HEK293 (cell line): ENCODE measurements around the gene CFAP46.

Experiments used
- CTCF ChIA-PET: fragments of 350-600 bp; formaldehyde crosslinking; extraction: SDS; loops from one replicate; lab custom pipeline; 2021; ENCODE audit warnings: antibody characterized with exemption; lab: Yijun Ruan, JAX
- POLR2A ChIA-PET: fragments of 300-600 bp; formaldehyde crosslinking; extraction: SDS; loops from one replicate; lab custom pipeline; 2020; ENCODE audit warnings: antibody characterized with exemption, inconsistent platforms; lab: Yijun Ruan, JAX
- H3K27ac ChIP-seq: fragments of 200-500 bp; sonication (Bioruptor generic); 2 replicates; pipeline ENCODE4 v1.5.1; 2014; ENCODE audit warnings: low read depth, low read length, control low read depth, inconsistent platforms; ENCODE audit errors: extremely low read depth
- H3K36me3 ChIP-seq, 2 experiments: fragments of 200-500 bp in 1 of 2; sonication (Bioruptor generic) in 1 of 2; 1 replicate in 1 of 2; 2 replicates in 1 of 2; pipeline ENCODE4 v1.5.1; 2014 to 2017; ENCODE audit warnings: inconsistent platforms in 2 of 2, low read length in 2 of 2; ENCODE audit not compliant: control insufficient read depth in 2 of 2, insufficient read depth in 1 of 2
- H3K4me1 ChIP-seq: fragments of 200-500 bp; sonication (Bioruptor generic); 2 replicates; pipeline ENCODE4 v1.5.1; 2014; ENCODE audit warnings: mild to moderate bottlenecking, low read length, inconsistent platforms; ENCODE audit not compliant: control insufficient read depth, insufficient read depth
- H3K4me3 ChIP-seq: 2 replicates; pipeline ENCODE4 v1.5.1; 2011; ENCODE audit warnings: low read depth, mild to moderate bottlenecking, control low read depth, low read length, moderate library complexity
- H3K9me3 ChIP-seq: fragments of 200-500 bp; sonication (Bioruptor generic); 2 replicates; pipeline ENCODE4 v1.5.1; 2014; ENCODE audit warnings: low read depth, low read length, inconsistent platforms; ENCODE audit not compliant: control insufficient read depth, insufficient read depth
- GLI2 ChIP-seq: fragments of 450-650 bp; formaldehyde crosslinking; IDR thresholded peaks from 2 replicates; pipeline ENCODE4; 2017; ENCODE audit warnings: missing biosample characterization, missing genetic modification characterization, low read depth, borderline replicate concordance
- HOXA7 ChIP-seq: sonication (generic); formaldehyde crosslinking; IDR thresholded peaks from 2 replicates; pipeline ENCODE4 v1.8.1; 2022; ENCODE audit warnings: missing genetic modification reagents, borderline replicate concordance
- IKZF3 ChIP-seq: fragments of 450-650 bp; IDR thresholded peaks from 2 replicates; pipeline ENCODE4 v1.5.0; 2018; ENCODE audit warnings: missing biosample characterization, mild to moderate bottlenecking, missing genetic modification characterization, moderate library complexity
- MZF1 ChIP-seq: fragments of 450-650 bp; formaldehyde crosslinking; IDR thresholded peaks from 2 replicates; pipeline ENCODE4 v1.5.1; 2017; ENCODE audit warnings: missing biosample characterization, missing genetic modification characterization, borderline replicate concordance
- OSR2 ChIP-seq: fragments of 450-650 bp; formaldehyde crosslinking; IDR thresholded peaks from 2 replicates; pipeline ENCODE4 v1.5.1; 2016; ENCODE audit warnings: missing biosample characterization, missing genetic modification characterization
- TRIM28 ChIP-seq: IDR thresholded peaks from 2 replicates; pipeline ENCODE4 v1.6.1; 2011; ENCODE audit warnings: low read length, control low read depth, borderline replicate concordance
- ZBTB48 ChIP-seq: fragments of 450-650 bp; formaldehyde crosslinking; IDR thresholded peaks from 2 replicates; pipeline ENCODE4 v1.5.1; 2016; ENCODE audit warnings: missing biosample characterization, missing genetic modification characterization
- ZFP3 ChIP-seq: fragments of 450-650 bp; formaldehyde crosslinking; IDR thresholded peaks from 2 replicates; pipeline ENCODE4 v1.5.1; 2016; ENCODE audit warnings: low read depth, missing biosample characterization, missing genetic modification characterization
- ZNF114 ChIP-seq: fragments of 450-650 bp; formaldehyde crosslinking; IDR thresholded peaks from 2 replicates; pipeline ENCODE4 v1.5.0; 2017; ENCODE audit warnings: missing biosample characterization, missing genetic modification characterization
- ZNF132 ChIP-seq: fragments of 450-650 bp; formaldehyde crosslinking; IDR thresholded peaks from 2 replicates; pipeline ENCODE4 v1.5.1; 2017; ENCODE audit warnings: missing biosample characterization, missing genetic modification characterization, borderline replicate concordance
- ZNF140 ChIP-seq: fragments of 450-650 bp; formaldehyde crosslinking; IDR thresholded peaks from 2 replicates; pipeline ENCODE4 v1.5.1; 2016; ENCODE audit warnings: missing biosample characterization, missing genetic modification characterization
- ZNF169 ChIP-seq: fragments of 450-650 bp; formaldehyde crosslinking; IDR thresholded peaks from 2 replicates; pipeline ENCODE4 v1.5.1; 2016; ENCODE audit warnings: missing biosample characterization, missing genetic modification characterization
- ZNF184 ChIP-seq: fragments of 450-650 bp; IDR thresholded peaks from 2 replicates; pipeline ENCODE4 v1.5.1; 2018; ENCODE audit warnings: missing biosample characterization, mild to moderate bottlenecking, missing genetic modification characterization
- ZNF2 ChIP-seq: fragments of 450-650 bp; formaldehyde crosslinking; IDR thresholded peaks from 2 replicates; pipeline ENCODE4 v1.5.1; 2016; ENCODE audit warnings: missing biosample characterization, missing genetic modification characterization
- ZNF221 ChIP-seq: fragments of 450-650 bp; formaldehyde crosslinking; IDR thresholded peaks from 2 replicates; pipeline ENCODE4 v1.5.1; 2017; ENCODE audit warnings: missing biosample characterization, missing genetic modification characterization, borderline replicate concordance
- ZNF248 ChIP-seq: fragments of 450-650 bp; formaldehyde crosslinking; IDR thresholded peaks from 2 replicates; pipeline ENCODE4 v1.5.1; 2017; ENCODE audit warnings: missing biosample characterization, missing genetic modification characterization
- ZNF266 ChIP-seq: fragments of 450-650 bp; formaldehyde crosslinking; IDR thresholded peaks from 2 replicates; pipeline ENCODE4 v1.5.1; 2016; ENCODE audit warnings: missing biosample characterization, missing genetic modification characterization, low read depth
- ZNF292 ChIP-seq: fragments of 450-650 bp; formaldehyde crosslinking; IDR thresholded peaks from 2 replicates; pipeline ENCODE4 v1.5.1; 2016; ENCODE audit warnings: low read depth, missing biosample characterization, missing genetic modification characterization, borderline replicate concordance
- ZNF785 ChIP-seq: fragments of 450-650 bp; formaldehyde crosslinking; IDR thresholded peaks from 2 replicates; pipeline ENCODE4 v1.5.1; 2016; ENCODE audit warnings: missing biosample characterization, missing genetic modification characterization
- ZXDB ChIP-seq: fragments of 450-650 bp; formaldehyde crosslinking; IDR thresholded peaks from 2 replicates; pipeline ENCODE4 v1.5.1; 2016; ENCODE audit warnings: missing biosample characterization, missing genetic modification characterization
- TF ChIP-seq, protein P1 (sequence below): fragments of 450-650 bp; formaldehyde crosslinking; IDR thresholded peaks from 2 replicates; pipeline ENCODE4 v1.5.1; 2016; ENCODE audit warnings: missing biosample characterization, missing genetic modification characterization
- TF ChIP-seq, protein P2 (sequence below): fragments of 450-650 bp; formaldehyde crosslinking; IDR thresholded peaks from 2 replicates; pipeline ENCODE4 v1.5.1; 2016; ENCODE audit warnings: missing biosample characterization, missing genetic modification characterization
- TF ChIP-seq, protein P3 (sequence below): fragments of 450-650 bp; formaldehyde crosslinking; IDR thresholded peaks from 2 replicates; pipeline ENCODE4 v1.5.1; 2017; ENCODE audit warnings: missing biosample characterization, mild to moderate bottlenecking, missing genetic modification characterization, moderate library complexity
- TF ChIP-seq, protein P4 (sequence below): fragments of 450-650 bp; formaldehyde crosslinking; IDR thresholded peaks from 2 replicates; pipeline ENCODE4 v1.5.1; 2016; ENCODE audit warnings: missing biosample characterization, missing genetic modification characterization
- TF ChIP-seq, protein P5 (sequence below): IDR thresholded peaks from 2 replicates; pipeline ENCODE4 v1.6.1; 2011; ENCODE audit warnings: mild to moderate bottlenecking, low read depth, low read length, borderline replicate concordance

The CFAP46 gene

DNA sequence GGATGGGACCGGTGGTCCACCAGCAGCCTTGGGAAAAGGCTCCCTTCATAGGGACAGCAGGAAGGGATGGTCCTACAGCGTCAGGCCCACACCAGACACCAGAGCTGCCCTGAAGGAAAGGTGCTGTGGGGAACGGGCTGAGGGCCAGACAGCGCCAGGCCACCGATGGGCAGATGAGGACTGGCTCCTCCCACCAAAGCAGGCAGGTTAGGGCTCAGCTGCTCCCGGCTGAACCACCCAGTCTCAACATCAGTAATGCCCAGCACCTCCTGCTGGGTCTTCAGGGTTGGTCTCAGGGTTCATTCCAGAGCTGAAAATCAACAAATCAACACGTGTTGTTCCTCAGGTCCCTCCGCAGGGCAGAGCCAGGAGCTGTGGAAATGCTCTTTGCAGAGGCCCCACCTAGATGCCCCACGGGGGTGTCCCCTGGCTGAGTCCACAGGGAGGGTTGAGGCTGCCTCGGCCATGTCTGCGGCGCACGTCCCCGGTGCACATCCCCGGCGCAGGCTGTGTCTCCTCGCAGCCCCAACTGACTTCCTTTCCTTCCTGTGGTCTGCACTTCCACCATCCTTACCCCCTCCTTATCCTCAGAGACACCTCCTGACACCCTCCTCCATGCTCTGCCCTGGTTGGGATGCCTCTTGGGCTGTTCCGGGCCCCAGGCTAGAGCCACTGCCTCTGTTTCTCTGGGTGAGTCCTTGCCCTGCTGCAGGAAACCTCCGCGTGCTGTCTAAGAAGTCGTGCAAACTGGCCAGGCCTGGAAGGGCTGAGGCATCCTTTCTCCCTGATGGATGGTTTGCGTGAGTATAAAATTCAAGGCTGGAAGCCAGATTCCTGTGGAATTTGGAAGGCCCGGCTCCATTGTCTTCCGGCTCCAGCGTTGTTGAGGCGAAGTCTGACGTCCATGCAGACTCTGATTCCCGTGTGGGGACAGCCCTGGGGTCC is 32.8 kb upstream of the CFAP46 start (continued):
- TF ChIP-seq ZNF2 (tag by site-specific recombination) (no peak), ZNF114 (tag by site-specific recombination) (no peak), ZBTB48 (no peak), ZNF169 (tag by site-specific recombination) (no peak), ZNF292 (tag by site-specific recombination) (no peak), ZNF248 (tag by site-specific recombination) (no peak), TRIM28 (no peak), ZNF140 (tag by site-specific recombination) (no peak)
- TF ChIP-seq, protein P1, sequence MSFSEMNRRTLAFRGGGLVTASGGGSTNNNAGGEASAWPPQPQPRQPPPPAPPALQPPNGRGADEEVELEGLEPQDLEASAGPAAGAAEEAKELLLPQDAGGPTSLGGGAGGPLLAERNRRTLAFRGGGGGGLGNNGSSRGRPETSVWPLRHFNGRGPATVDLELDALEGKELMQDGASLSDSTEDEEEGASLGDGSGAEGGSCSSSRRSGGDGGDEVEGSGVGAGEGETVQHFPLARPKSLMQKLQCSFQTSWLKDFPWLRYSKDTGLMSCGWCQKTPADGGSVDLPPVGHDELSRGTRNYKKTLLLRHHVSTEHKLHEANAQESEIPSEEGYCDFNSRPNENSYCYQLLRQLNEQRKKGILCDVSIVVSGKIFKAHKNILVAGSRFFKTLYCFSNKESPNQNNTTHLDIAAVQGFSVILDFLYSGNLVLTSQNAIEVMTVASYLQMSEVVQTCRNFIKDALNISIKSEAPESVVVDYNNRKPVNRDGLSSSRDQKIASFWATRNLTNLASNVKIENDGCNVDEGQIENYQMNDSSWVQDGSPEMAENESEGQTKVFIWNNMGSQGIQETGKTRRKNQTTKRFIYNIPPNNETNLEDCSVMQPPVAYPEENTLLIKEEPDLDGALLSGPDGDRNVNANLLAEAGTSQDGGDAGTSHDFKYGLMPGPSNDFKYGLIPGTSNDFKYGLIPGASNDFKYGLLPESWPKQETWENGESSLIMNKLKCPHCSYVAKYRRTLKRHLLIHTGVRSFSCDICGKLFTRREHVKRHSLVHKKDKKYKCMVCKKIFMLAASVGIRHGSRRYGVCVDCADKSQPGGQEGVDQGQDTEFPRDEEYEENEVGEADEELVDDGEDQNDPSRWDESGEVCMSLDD (tag by site-specific recombination), result no peak

DNA sequence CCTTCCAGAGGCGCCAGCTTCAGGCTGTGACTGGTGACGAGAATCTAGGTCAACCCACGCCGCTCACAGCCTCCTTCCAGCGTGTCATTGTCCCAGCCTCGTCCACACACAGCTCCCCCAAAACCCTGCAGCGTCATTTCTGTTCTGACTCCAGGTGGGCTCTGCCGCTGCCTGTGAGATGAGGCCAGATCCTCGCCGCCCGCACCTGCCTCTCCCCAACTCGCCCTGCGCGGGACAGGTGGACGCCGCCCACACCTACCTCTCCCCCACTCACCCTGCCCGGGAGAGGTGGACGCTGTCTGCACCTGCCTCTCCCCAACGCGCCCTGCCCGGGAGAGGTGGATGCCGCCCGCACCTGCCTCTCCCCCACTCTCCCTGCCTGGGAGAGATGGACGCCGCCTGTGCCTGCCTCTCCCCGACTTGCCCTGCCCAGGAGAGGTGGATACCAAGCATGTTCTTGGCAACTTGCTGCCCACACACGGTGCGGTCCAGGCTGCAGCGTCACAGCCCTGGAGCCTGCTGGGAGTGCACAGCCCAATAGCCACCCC is 32.0 kb upstream of the CFAP46 start:
- POLR2A ChIA-PET, result no interaction called here

More for the DNA sequence above, 32.0 kb upstream of the CFAP46 start:
- CTCF ChIA-PET, result no interaction called here
- Histone ChIP-seq H3K4me3 (no peak overlapping the region), H3K4me1 (no peaks in the 10 kb centered on the region), H3K9me3 (no peaks in the 10 kb centered on the region), H3K27ac (no peak overlapping the region), H3K36me3 (no peaks in the 10 kb centered on the region)
- no peak for TF ChIP-seq ZNF221 (tag by site-specific recombination)
- no peak for TF ChIP-seq ZNF169 (tag by site-specific recombination)
- no peak for TF ChIP-seq ZNF266
- no peak for TF ChIP-seq ZNF184
- no peak for TF ChIP-seq OSR2 (tag by site-specific recombination)
- TF ChIP-seq, protein P2, sequence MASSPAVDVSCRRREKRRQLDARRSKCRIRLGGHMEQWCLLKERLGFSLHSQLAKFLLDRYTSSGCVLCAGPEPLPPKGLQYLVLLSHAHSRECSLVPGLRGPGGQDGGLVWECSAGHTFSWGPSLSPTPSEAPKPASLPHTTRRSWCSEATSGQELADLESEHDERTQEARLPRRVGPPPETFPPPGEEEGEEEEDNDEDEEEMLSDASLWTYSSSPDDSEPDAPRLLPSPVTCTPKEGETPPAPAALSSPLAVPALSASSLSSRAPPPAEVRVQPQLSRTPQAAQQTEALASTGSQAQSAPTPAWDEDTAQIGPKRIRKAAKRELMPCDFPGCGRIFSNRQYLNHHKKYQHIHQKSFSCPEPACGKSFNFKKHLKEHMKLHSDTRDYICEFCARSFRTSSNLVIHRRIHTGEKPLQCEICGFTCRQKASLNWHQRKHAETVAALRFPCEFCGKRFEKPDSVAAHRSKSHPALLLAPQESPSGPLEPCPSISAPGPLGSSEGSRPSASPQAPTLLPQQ (tag by site-specific recombination), result no peak
- no peak for TF ChIP-seq HOXA7 (CRISPR knock-in tag)
- TF ChIP-seq ZNF785 (tag by site-specific recombination), result no peak
- TF ChIP-seq, protein P3, sequence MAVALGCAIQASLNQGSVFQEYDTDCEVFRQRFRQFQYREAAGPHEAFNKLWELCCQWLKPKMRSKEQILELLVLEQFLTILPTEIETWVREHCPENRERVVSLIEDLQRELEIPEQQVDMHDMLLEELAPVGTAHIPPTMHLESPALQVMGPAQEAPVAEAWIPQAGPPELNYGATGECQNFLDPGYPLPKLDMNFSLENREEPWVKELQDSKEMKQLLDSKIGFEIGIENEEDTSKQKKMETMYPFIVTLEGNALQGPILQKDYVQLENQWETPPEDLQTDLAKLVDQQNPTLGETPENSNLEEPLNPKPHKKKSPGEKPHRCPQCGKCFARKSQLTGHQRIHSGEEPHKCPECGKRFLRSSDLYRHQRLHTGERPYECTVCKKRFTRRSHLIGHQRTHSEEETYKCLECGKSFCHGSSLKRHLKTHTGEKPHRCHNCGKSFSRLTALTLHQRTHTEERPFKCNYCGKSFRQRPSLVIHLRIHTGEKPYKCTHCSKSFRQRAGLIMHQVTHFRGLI, result no peak
- TF ChIP-seq, protein P4, sequence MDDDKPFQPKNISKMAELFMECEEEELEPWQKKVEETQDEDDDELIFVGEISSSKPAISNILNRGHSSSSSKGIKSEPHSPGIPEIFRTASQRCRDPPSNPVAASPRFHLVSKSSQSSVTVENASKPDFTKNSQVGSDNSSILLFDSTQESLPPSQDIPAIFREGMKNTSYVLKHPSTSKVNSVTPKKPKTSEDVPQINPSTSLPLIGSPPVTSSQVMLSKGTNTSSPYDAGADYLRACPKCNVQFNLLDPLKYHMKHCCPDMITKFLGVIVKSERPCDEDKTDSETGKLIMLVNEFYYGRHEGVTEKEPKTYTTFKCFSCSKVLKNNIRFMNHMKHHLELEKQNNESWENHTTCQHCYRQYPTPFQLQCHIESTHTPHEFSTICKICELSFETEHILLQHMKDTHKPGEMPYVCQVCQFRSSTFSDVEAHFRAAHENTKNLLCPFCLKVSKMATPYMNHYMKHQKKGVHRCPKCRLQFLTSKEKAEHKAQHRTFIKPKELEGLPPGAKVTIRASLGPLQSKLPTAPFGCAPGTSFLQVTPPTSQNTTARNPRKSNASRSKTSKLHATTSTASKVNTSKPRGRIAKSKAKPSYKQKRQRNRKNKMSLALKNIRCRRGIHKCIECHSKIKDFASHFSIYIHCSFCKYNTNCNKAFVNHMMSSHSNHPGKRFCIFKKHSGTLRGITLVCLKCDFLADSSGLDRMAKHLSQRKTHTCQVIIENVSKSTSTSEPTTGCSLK (tag by site-specific recombination), result no peak
- TF ChIP-seq, protein P5, sequence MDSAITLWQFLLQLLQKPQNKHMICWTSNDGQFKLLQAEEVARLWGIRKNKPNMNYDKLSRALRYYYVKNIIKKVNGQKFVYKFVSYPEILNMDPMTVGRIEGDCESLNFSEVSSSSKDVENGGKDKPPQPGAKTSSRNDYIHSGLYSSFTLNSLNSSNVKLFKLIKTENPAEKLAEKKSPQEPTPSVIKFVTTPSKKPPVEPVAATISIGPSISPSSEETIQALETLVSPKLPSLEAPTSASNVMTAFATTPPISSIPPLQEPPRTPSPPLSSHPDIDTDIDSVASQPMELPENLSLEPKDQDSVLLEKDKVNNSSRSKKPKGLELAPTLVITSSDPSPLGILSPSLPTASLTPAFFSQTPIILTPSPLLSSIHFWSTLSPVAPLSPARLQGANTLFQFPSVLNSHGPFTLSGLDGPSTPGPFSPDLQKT, result no peak
- no peak for TF ChIP-seq ZFP3 (tag by site-specific recombination)
- TF ChIP-seq GLI2 (tag by site-specific recombination), result no peak
- no peak for TF ChIP-seq MZF1 (tag by site-specific recombination)
- no peak for TF ChIP-seq ZXDB (tag by site-specific recombination)
- TF ChIP-seq IKZF3 (tag by site-specific recombination), result no peak
- no peak for TF ChIP-seq ZNF132 (tag by site-specific recombination)
- TF ChIP-seq ZBTB48, result no peak
- TF ChIP-seq, all 188 proteins: peak for 0
